Measurements from ENCODE around the gene LY6G6D. TPM values are rescaled to one million over a fixed set of nuclear protein-coding genes. Genes with fewer than 3 reads are reported as not detected.
A peak's percentile ranks its signal among the peaks of the same experiment; 100 is the strongest.

The LY6G6D gene
- total and polyA plus RNA-seq, 7 experiments from 2014 or later = not detected

DNA sequence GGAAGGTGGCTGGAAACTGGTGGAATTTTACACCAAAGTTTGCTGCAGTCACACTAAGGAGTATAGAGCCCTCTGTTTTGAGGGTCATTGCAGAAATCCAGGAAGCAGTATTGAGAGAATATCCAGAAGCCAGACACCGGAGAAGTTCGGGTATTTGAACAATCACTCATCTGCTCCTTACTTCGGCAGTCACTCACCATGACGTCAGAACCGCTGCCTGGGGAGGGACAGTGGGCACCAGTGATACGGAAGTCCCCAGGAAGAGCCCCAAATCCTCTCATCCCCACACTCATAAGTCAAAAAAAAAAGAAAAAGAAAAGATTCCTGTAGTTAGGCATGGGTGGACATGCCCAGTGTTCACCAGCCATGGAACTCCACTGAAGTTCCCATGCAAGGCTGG is 38.2 kb upstream of the LY6G6D start:
- Histone ChIP-seq H3K4me3 (ENCODE audit: low read length) (no peak overlapping the region), H3K27me3 (ENCODE audit: control insufficient read depth in 2 of 2, insufficient read depth in 2 of 2, low read length in 2 of 2) (no peaks in the 10 kb centered on the region), H3K27ac (ENCODE audit: low read depth, low read length) (no peak overlapping the region), H3K4me1 (ENCODE audit: control insufficient read depth in 2 of 2, insufficient read depth in 2 of 2, low read length in 2 of 2) (peaks cover 15 to 16% of the 10 kb centered on the region in 2 donors), H3K9me3 (ENCODE audit: control insufficient read depth in 2 of 3, low read length in 3 of 3) (no peaks in the 10 kb centered on the region), H3K36me3 (ENCODE audit: control insufficient read depth in 2 of 3, insufficient read depth in 3 of 3, low read length in 3 of 3) (peaks cover 0 to 18% (median 0%) of the 10 kb centered on the region in 3 experiments)
- H3K27ac Mint-ChIP-seq = peak overlapping the region in 5 of 9 donors; percentile 28 to 86 (median 63)
- peaks cover 0 to 1% (median 0%) of the 10 kb centered on the region in 11 donors for H3K9me3 Mint-ChIP-seq
- DNase-seq (no peak), ATAC-seq (no peak)
- H3K36me3 Mint-ChIP-seq = peaks cover 0 to 9% (median 7%) of the 10 kb centered on the region in 5 donors
- H3K4me1 Mint-ChIP-seq = peaks cover 14 to 32% (median 17%) of the 10 kb centered on the region in 7 donors
- intact Hi-C loops (cut with micrococcal nuclease) = no loop called here
- no peaks in the 10 kb centered on the region for H3K27me3 Mint-ChIP-seq
- ChIA-PET POLR2A (interaction anchor here (0.7 kb wide), 1 partner anchor 119 kb away, joined by 3 read pairs; no protein-coding TSS in a partner anchor), CTCF (interaction anchor here (1.4 kb wide), 1 partner anchor 154 kb away, joined by 3 read pairs; no protein-coding TSS in a partner anchor)
- H3K4me3 Mint-ChIP-seq = no peak overlapping the region

GRCh38 chr6:31677955-31678354 is 37.2 kb upstream of the LY6G6D start:
- no peak for ATAC-seq
- no peak for DNase-seq
- Mint-ChIP-seq H3K27ac (peak overlapping the region in 4 of 9 donors; percentile 1 to 61 (median 18)), H3K4me3 (no peak overlapping the region), H3K4me1 (peaks cover 14 to 32% (median 18%) of the 10 kb centered on the region in 7 donors), H3K27me3 (no peaks in the 10 kb centered on the region), H3K9me3 (peaks cover 0 to 1% (median 0%) of the 10 kb centered on the region in 11 donors), H3K36me3 (peaks cover 0 to 4% (median 0%) of the 10 kb centered on the region in 5 donors)
- POLR2A ChIA-PET = interaction anchor here (0.7 kb wide), 1 partner anchor 26 kb away, joined by 3 read pairs; the partner anchor contains the start of gene BAG6
- H3K9me3 ChIP-seq (ENCODE audit: control insufficient read depth in 2 of 3, low read length in 3 of 3) = no peaks in the 10 kb centered on the region
- no peak overlapping the region for H3K4me3 ChIP-seq (ENCODE audit: low read length)
- peaks cover 15 to 16% of the 10 kb centered on the region in 2 donors for H3K4me1 ChIP-seq (ENCODE audit: control insufficient read depth in 2 of 2, insufficient read depth in 2 of 2, low read length in 2 of 2)
- no peak overlapping the region for H3K27ac ChIP-seq (ENCODE audit: low read depth, low read length)
- no peaks in the 10 kb centered on the region for H3K27me3 ChIP-seq (ENCODE audit: control insufficient read depth in 2 of 2, insufficient read depth in 2 of 2, low read length in 2 of 2)
- CTCF ChIA-PET = interaction anchor here (1.4 kb wide), 1 partner anchor 153 kb away, joined by 3 read pairs; no protein-coding TSS in a partner anchor
- H3K36me3 ChIP-seq (ENCODE audit: control insufficient read depth in 2 of 3, insufficient read depth in 3 of 3, low read length in 3 of 3) = peaks cover 0 to 9% (median 0%) of the 10 kb centered on the region in 3 experiments
- intact Hi-C loops (cut with micrococcal nuclease) = no loop called here

- H3K9me3 ChIP-seq (ENCODE audit: control insufficient read depth in 2 of 3, low read length in 3 of 3) = no peaks in the 10 kb centered on the region
- POLR2A ChIA-PET = interaction anchor here (0.7 to 2.1 kb wide), 14 partner anchors 10 to 450 kb away, joined by 3 to 18 read pairs (median 4); partner anchors contain the start of genes ABHD16A, BAG6, C6orf47 and DDX39B
- peaks cover 15 to 16% of the 10 kb centered on the region in 2 donors for H3K4me1 ChIP-seq (ENCODE audit: control insufficient read depth in 2 of 2, insufficient read depth in 2 of 2, low read length in 2 of 2)
- ATAC-seq (peak; percentile 80), DNase-seq (peak in 7 of 9 donors; percentile 28 to 65 (median 49))
- Mint-ChIP-seq H3K36me3 (peaks cover 0 to 4% (median 0%) of the 10 kb centered on the region in 5 donors), H3K27ac (peak within 1 kb of the TSS; percentile 60 to 86 (median 68)), H3K4me3 (peak within 1 kb of the TSS; percentile 86 to 98 (median 90)), H3K9me3 (no peaks in the 10 kb centered on the region), H3K27me3 (no peaks in the 10 kb centered on the region), H3K4me1 (peaks cover 14 to 32% (median 19%) of the 10 kb centered on the region in 7 donors)
- H3K27ac ChIP-seq (ENCODE audit: low read depth, low read length) = peak within 1 kb of the TSS; percentile 68
- no peaks in the 10 kb centered on the region for H3K27me3 ChIP-seq (ENCODE audit: control insufficient read depth in 2 of 2, insufficient read depth in 2 of 2, low read length in 2 of 2)
- no peaks in the 10 kb centered on the region for H3K36me3 ChIP-seq (ENCODE audit: control insufficient read depth in 2 of 3, insufficient read depth in 3 of 3, low read length in 3 of 3)
- CTCF ChIA-PET = interaction anchor here (0.6 to 2.1 kb wide), 10 partner anchors 32 to 268 kb away, joined by 3 to 12 read pairs (median 4); partner anchors contain the start of gene HSPA1B
- intact Hi-C loops (cut with micrococcal nuclease) = loop anchor here (1.0 to 5.0 kb wide), 9 partner anchors 15 to 184 kb away; partner anchors contain the start of genes ABHD16A (in 1 of the 2), BAG6 (in 1 of the 2), CLIC1 (in 1 of the 2) and DDAH2 (in 1 of the 2)
- peak within 1 kb of the TSS; percentile 78 for H3K4me3 ChIP-seq (ENCODE audit: low read length)
These were observed 34.7 kb upstream of the LY6G6D start, which contains the start of gene LY6G5C for GRCh38 chr6:31680226-31681134. Gene LY6G5C (minus strand): TSS chr6:31681067. CDS start chr6:31680373, 694 bp downstream.

GRCh38 chr6:31681135-31681671 is 33.9 kb upstream of the LY6G6D start:
- Mint-ChIP-seq H3K27me3 (no peaks in the 10 kb centered on the region), H3K9me3 (no peaks in the 10 kb centered on the region)

GRCh38 chr6:31683591-31683990 is 31.6 kb upstream of the LY6G6D start:
- Mint-ChIP-seq H3K36me3 (peaks cover 0 to 14% (median 5%) of the 10 kb centered on the region in 5 donors), H3K4me3 (no peak overlapping the region), H3K9me3 (no peaks in the 10 kb centered on the region), H3K4me1 (peaks cover 14 to 24% (median 17%) of the 10 kb centered on the region in 7 donors), H3K27ac (peak overlapping the region in 3 of 9 donors; percentile 41 to 59 (median 48)), H3K27me3 (no peaks in the 10 kb centered on the region)
- no peak for ATAC-seq
- DNase-seq = no peak
- Histone ChIP-seq H3K36me3 (ENCODE audit: control insufficient read depth in 2 of 3, insufficient read depth in 3 of 3, low read length in 3 of 3) (peaks cover 0 to 31% (median 21%) of the 10 kb centered on the region in 3 experiments), H3K4me3 (ENCODE audit: low read length) (no peak overlapping the region), H3K4me1 (ENCODE audit: control insufficient read depth in 2 of 2, insufficient read depth in 2 of 2, low read length in 2 of 2) (peaks cover 15 to 16% of the 10 kb centered on the region in 2 donors), H3K9me3 (ENCODE audit: control insufficient read depth in 2 of 3, low read length in 3 of 3) (no peaks in the 10 kb centered on the region), H3K27ac (ENCODE audit: low read depth, low read length) (no peak overlapping the region), H3K27me3 (ENCODE audit: control insufficient read depth in 2 of 2, insufficient read depth in 2 of 2, low read length in 2 of 2) (no peaks in the 10 kb centered on the region)
- CTCF ChIA-PET = interaction anchor here (1.5 kb wide), 1 partner anchor 134 kb away, joined by 5 read pairs; no protein-coding TSS in a partner anchor
- intact Hi-C loops (cut with micrococcal nuclease) = loop anchor here in 1 of 2 donors (5.0 kb wide), 1 partner anchor 54 kb away; the partner anchor contains the start of gene CLIC1
- POLR2A ChIA-PET = interaction anchor here (0.6 to 1.6 kb wide), 3 partner anchors 16 to 31 kb away, joined by 3 to 4 read pairs (median 4); partner anchors contain the start of genes ABHD16A and BAG6

More at GRCh38 chr6:31681135-31681671, 33.9 kb upstream of the LY6G6D start:
- Histone ChIP-seq H3K4me1 (ENCODE audit: control insufficient read depth in 2 of 2, insufficient read depth in 2 of 2, low read length in 2 of 2) (peaks cover 15 to 16% of the 10 kb centered on the region in 2 donors), H3K9me3 (ENCODE audit: control insufficient read depth in 2 of 3, low read length in 3 of 3) (no peaks in the 10 kb centered on the region), H3K27ac (ENCODE audit: low read depth, low read length) (peak overlapping the region; percentile 68), H3K36me3 (ENCODE audit: control insufficient read depth in 2 of 3, insufficient read depth in 3 of 3, low read length in 3 of 3) (peaks cover 0 to 7% (median 0%) of the 10 kb centered on the region in 3 experiments), H3K27me3 (ENCODE audit: control insufficient read depth in 2 of 2, insufficient read depth in 2 of 2, low read length in 2 of 2) (no peaks in the 10 kb centered on the region), H3K4me3 (ENCODE audit: low read length) (peak overlapping the region; percentile 78)
- H3K4me1 Mint-ChIP-seq = peaks cover 14 to 32% (median 19%) of the 10 kb centered on the region in 7 donors
- CTCF ChIA-PET = interaction anchor here (0.6 to 2.1 kb wide), 8 partner anchors 31 to 153 kb away, joined by 3 to 12 read pairs (median 4); partner anchors contain the start of gene HSPA1B
- peak; percentile 71 for ATAC-seq
- intact Hi-C loops (cut with micrococcal nuclease) = loop anchor here (1.0 to 5.0 kb wide), 5 partner anchors 22 to 88 kb away; partner anchors contain the start of genes ABHD16A (in 1 of the 2), BAG6 (in 1 of the 2), CLIC1 (in 1 of the 2) and DDAH2 (in 1 of the 2)
- peak overlapping the region; percentile 86 to 98 (median 90) for H3K4me3 Mint-ChIP-seq
- POLR2A ChIA-PET = interaction anchor here (0.8 to 2.1 kb wide), 11 partner anchors 9 to 149 kb away, joined by 3 to 18 read pairs (median 4); partner anchors contain the start of genes ABHD16A, BAG6 and C6orf47
- peaks cover 0 to 6% (median 2%) of the 10 kb centered on the region in 5 donors for H3K36me3 Mint-ChIP-seq
- H3K27ac Mint-ChIP-seq = peak overlapping the region; percentile 41 to 86 (median 68)
- peak in 8 of 9 donors; percentile 22 to 59 (median 28) for DNase-seq

Data from naive thymus-derived CD4-positive, alpha-beta T cell (primary cell).